ENCODE measurements around the gene MRTFB. TPM values are rescaled to one million over a fixed set of nuclear protein-coding genes. Genes with fewer than 3 reads are reported as not detected.

MRTFB gene
- polyA plus RNA-seq, 1 experiment: 6.2 TPM

DNA sequence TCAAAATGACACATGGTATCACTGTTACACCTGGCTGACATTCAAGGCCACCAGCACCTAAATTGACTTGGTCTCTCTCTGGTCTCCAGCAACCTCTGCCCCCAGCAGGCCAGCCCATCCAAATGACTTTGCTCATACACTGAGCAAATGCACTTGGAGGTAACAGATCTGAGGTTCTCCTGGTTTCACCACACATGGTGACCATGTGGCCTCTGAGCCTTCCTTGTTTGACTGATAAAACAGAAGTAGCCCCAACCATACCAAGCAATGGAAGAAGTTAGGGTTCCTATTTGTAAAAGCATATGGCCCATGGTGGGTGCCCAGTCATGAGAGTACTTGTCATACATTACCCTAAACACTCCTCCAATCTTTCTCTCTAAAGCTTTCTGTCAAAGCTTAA lies 181.7 kb downstream of the MRTFB start:
- TF ChIP-seq, protein P1, sequence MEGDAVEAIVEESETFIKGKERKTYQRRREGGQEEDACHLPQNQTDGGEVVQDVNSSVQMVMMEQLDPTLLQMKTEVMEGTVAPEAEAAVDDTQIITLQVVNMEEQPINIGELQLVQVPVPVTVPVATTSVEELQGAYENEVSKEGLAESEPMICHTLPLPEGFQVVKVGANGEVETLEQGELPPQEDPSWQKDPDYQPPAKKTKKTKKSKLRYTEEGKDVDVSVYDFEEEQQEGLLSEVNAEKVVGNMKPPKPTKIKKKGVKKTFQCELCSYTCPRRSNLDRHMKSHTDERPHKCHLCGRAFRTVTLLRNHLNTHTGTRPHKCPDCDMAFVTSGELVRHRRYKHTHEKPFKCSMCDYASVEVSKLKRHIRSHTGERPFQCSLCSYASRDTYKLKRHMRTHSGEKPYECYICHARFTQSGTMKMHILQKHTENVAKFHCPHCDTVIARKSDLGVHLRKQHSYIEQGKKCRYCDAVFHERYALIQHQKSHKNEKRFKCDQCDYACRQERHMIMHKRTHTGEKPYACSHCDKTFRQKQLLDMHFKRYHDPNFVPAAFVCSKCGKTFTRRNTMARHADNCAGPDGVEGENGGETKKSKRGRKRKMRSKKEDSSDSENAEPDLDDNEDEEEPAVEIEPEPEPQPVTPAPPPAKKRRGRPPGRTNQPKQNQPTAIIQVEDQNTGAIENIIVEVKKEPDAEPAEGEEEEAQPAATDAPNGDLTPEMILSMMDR (IDR thresholded peaks at IDR 0.05; ENCODE audit: insufficient read depth, low read depth, low read length): no peak
- DNase-seq (ENCODE audit: low read depth): no peak
- ChIA-PET CTCF (interaction anchor here (1.4 kb wide), 1 partner anchor 33 kb away, joined by 4 read pairs; no protein-coding TSS in a partner anchor), POLR2A (no interaction called here)
- Histone ChIP-seq H3K4me3 (ENCODE audit: low read depth, low read length) (no peak overlapping the region), H3K27me3 (ENCODE audit: control insufficient read depth, insufficient read depth, low read length) (no peaks in the 10 kb centered on the region), H3K36me3 (ENCODE audit: control insufficient read depth, insufficient read depth, low read length) (peaks cover 11% of the 10 kb centered on the region)

DNA sequence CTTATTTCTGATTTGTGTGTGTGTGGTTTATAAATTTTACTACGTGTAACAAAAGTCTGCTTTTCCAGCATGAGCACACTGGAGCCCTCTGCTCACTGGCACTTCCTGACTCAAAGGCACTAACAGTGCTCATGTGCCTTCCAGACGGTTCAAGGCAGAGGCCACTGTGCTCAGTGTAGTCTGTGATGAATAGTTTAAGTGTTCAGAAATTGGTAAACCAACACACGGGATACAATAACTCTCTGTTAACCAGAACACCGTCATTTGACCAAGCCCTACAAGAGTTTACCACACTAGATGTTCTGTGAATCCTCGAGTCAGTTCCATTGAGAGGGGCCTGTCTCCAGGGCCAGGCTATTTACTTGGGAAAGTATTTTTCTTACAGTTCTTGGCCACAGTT lies 191.9 kb downstream of the MRTFB start:
- Histone ChIP-seq H3K4me3 (ENCODE audit: low read depth, low read length) (no peak overlapping the region), H3K36me3 (ENCODE audit: control insufficient read depth, insufficient read depth, low read length) (peaks cover 4% of the 10 kb centered on the region), H3K27me3 (ENCODE audit: control insufficient read depth, insufficient read depth, low read length) (no peaks in the 10 kb centered on the region)
- ChIA-PET POLR2A (no interaction called here), CTCF (interaction anchor here (1.0 to 1.4 kb wide), 3 partner anchors 11 to 15 kb away, joined by 3 to 4 read pairs (median 3); no protein-coding TSS in a partner anchor)
- TF ChIP-seq, protein P1 (IDR thresholded peaks at IDR 0.05; ENCODE audit: insufficient read depth, low read depth, low read length): no peak
- DNase-seq (ENCODE audit: low read depth): no peak

DNA sequence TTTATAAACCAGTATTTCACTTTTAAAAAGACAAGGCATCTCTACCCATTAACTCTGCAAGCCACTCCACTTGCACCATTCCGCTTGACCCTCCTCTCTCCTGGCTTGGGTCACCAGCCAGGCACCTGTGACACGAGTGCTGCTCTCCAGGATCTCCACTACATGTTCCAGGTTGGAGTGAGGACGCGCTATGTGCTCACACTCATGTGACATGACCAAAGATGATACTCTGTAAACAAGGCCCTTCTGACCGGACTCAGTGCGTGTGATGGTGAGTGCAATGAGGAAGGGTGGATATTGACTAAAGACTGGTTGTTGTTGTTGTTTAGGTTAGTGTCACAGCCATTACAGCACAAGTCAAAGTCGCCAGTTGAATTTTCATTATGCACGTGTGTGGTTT lies 192.7 kb downstream of the MRTFB start:
- TF ChIP-seq, protein P1 (IDR thresholded peaks at IDR 0.05; ENCODE audit: insufficient read depth, low read depth, low read length): no peak
- POLR2A ChIA-PET: no interaction called here
- CTCF ChIA-PET: no interaction called here
- no peak overlapping the region for H3K4me3 ChIP-seq (ENCODE audit: low read depth, low read length)
- no peak for DNase-seq (ENCODE audit: low read depth)
- H3K27me3 ChIP-seq (ENCODE audit: control insufficient read depth, insufficient read depth, low read length): no peaks in the 10 kb centered on the region
- peaks cover 4% of the 10 kb centered on the region for H3K36me3 ChIP-seq (ENCODE audit: control insufficient read depth, insufficient read depth, low read length)

DNA sequence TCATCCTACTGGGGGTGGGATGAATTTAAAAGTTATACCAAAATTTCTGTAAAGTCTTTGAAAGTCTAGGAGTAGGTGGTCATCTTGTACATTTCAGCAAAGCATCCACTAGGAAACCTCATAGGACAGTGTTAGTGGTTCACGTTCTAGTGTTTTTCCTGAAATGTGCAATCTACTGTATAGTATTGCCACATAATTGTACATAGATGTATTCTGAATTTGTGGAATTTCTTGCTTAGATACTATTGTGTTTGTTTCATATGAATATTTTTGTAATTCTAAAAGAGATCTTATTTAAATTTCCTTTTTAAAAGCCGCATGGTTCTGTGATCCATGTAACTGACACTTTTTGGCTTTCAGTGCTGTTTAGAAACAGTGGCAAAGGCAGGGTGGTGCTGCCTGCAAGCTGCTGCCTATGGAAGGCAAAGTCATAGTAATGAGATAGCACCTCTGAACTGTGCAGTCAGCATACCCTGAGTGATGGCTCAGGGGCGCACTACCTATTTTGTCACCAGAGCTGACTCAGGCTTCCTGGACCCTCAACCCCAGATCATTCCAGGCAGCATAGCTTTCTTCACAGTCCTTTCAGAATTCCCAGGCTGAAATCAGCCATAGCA lies 193.3 kb downstream of the MRTFB start:
- peaks cover 4% of the 10 kb centered on the region for H3K36me3 ChIP-seq (ENCODE audit: control insufficient read depth, insufficient read depth, low read length)
- no peaks in the 10 kb centered on the region for H3K27me3 ChIP-seq (ENCODE audit: control insufficient read depth, insufficient read depth, low read length)
- TF ChIP-seq, protein P1 (IDR thresholded peaks at IDR 0.05; ENCODE audit: insufficient read depth, low read depth, low read length): no peak
- POLR2A ChIA-PET: interaction anchor here (0.6 kb wide), 1 partner anchor 225 kb away, joined by 15 read pairs; no protein-coding TSS in a partner anchor
- H3K4me3 ChIP-seq (ENCODE audit: low read depth, low read length): no peak overlapping the region
- CTCF ChIA-PET: interaction anchor here (1.0 to 1.6 kb wide), 2 partner anchors 15 to 264 kb away, joined by 4 to 7 read pairs; no protein-coding TSS in a partner anchor
- DNase-seq (ENCODE audit: low read depth): no peak

DNA sequence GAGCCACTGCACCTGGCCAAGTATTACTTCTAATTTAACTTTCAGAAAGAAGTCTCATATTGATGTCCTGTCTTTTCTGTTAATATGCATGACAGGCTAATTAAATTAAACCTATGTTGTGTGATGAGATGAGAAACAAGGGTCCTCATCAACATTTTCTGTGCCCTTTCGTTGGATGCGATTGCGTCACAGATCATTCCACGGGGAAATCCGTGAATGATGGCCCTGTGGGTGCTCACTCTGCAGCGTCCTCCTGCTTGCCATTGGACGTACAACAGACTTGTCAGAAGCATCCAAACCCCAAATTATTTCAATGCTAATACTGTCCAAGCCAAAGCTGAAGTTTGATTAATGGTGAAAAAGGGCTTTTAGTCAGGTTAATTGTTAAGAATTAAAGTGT lies 197.0 kb downstream of the MRTFB start:
- ChIA-PET POLR2A (no interaction called here), CTCF (interaction anchor here (1.0 to 1.4 kb wide), 2 partner anchors 10 to 322 kb away, joined by 3 read pairs; no protein-coding TSS in a partner anchor)
- no peak for DNase-seq (ENCODE audit: low read depth)
- Histone ChIP-seq H3K36me3 (ENCODE audit: control insufficient read depth, insufficient read depth, low read length) (no peaks in the 10 kb centered on the region; the same call in 1 of the 2 replicates), H3K27me3 (ENCODE audit: control insufficient read depth, insufficient read depth, low read length) (no peaks in the 10 kb centered on the region), H3K4me3 (ENCODE audit: low read depth, low read length) (no peak overlapping the region)
- TF ChIP-seq, protein P1 (IDR thresholded peaks at IDR 0.05; ENCODE audit: insufficient read depth, low read depth, low read length): no peak
